ENCODE measurements around the gene TXNDC2. TPM values are rescaled to one million over a fixed set of nuclear protein-coding genes. Genes with fewer than 3 reads are reported as not detected.

TXNDC2 gene
- total and polyA plus RNA-seq, 9 of the 15 experiments (the other 6 are each of a cell fraction or from before 2014, with no cell fraction given) = 1.2 to 4.9 (median 2.3) TPM

DNA sequence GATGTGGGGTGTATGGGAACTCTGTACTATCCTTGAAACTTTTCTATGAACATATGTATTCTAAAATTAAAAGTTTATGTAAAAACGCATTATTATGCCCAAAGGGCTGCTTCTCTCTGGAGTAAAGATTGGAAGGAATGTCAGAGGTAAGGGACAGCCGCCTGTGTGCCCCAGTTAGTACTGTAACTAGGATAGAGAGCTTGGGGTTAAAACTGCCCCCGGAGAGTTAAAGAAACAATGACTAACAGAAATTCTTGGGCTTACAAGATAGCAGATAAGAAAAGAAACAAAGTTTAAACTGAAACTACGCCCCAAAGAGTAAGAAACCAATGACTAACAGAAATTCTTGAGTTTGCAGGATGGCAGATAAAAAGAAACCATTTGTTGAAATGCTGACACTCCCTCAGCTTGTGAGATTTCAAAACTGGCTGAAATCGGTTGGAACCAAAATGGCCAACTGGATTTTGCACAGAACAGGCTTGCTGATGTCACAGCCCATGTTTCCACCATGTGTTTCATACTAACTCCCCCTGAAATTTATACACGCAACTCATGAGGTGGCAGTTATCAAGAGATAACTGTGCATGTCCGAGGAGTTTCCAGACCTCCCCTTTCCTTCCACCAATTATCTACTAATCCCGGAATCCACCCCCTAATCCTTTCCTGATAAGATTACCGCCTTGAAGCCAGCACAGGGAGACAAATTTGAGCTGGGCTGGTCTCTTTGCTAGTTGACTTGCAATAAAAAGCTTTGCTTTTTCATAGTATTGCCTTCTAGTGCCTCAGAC lies 8.7 kb upstream of the TXNDC2 start:
- Histone ChIP-seq H3K9me1 (ENCODE audit: control insufficient read depth, insufficient read depth, low read length) (no peaks in the 10 kb centered on the region), H3K9me3 (replicated peaks; ENCODE audit: control insufficient read depth, insufficient read depth, low read depth, low read length) (no peaks in the 10 kb centered on the region), H3K4me3 (peak overlapping the region; percentile 7; the same call in 1 of the 2 replicates), H3K36me3 (ENCODE audit: control insufficient read depth, insufficient read depth, low read length) (no peaks in the 10 kb centered on the region), H3K9ac (ENCODE audit: insufficient read depth in 1 of 2, low read depth in 2 of 2, low read length in 2 of 2) (peak overlapping the region; percentile 3 to 87; a peak in 3 of 4 replicates), H3K27ac (ENCODE audit: extremely low read depth, low read depth, low read length) (peak overlapping the region; percentile 97), H2AFZ (ENCODE audit: low read depth, low read length) (peak overlapping the region; percentile 6), H3K79me2 (ENCODE audit: control insufficient read depth, insufficient read depth, low read length) (peaks cover 10% of the 10 kb centered on the region; the same call in 2 of the 3 replicates), H3K4me1 (replicated peaks in 1 of 2; ENCODE audit: control insufficient read depth in 2 of 2, insufficient read depth in 2 of 2, low read length in 2 of 2) (peaks cover 23 to 57% of the 10 kb centered on the region in 2 experiments), H3K27me3 (ENCODE audit: control insufficient read depth in 2 of 2, insufficient read depth in 2 of 2, low read length in 2 of 2) (no peaks in the 10 kb centered on the region), H4K20me1 (replicated peaks; ENCODE audit: control insufficient read depth, insufficient read depth, low read length) (no peaks in the 10 kb centered on the region), H3K4me2 (ENCODE audit: insufficient read depth, low read length) (peak overlapping the region; percentile 73)
- FAIRE-seq = peak; percentile 96
- WGBS (ENCODE audit: insufficient coverage, low coverage, missing lambda C conversion rate) = 0% methylated on average over 9 of the region's 9 CpGs
- in situ Hi-C loops (cut with MboI) = no loop called here
- CTCF ChIA-PET (ENCODE audit: low intra/inter-chr PET ratio) = interaction anchor here (0.9 kb wide), 1 partner anchor 168 kb away, joined by 4 read pairs; no protein-coding TSS in a partner anchor
- intact Hi-C loops (cut with micrococcal nuclease) = loop anchor here (1.0 to 10.0 kb wide), 5 partner anchors 38 to 192 kb away; no protein-coding TSS in a partner anchor
- peak; percentile 80 to 98 (median 88) for DNase-seq (ENCODE audit: extremely low read depth in 1 of 4, low spot score in 3 of 4)
- ATAC-seq = peak; percentile 85
- BruUV-seq (replicated peaks) = TSS peak; percentile 98
- POLR2A ChIA-PET = interaction anchor here (0.6 to 2.5 kb wide), 29 partner anchors 9 to 193 kb away, joined by 3 to 32 read pairs (median 4); partner anchors contain the start of genes RAB31, TXNDC2 and VAPA
- TF ChIP-seq MTF1 (CRISPR knock-in tag; IDR thresholded peaks at IDR 0.05; ENCODE audit: borderline replicate concordance) = no peak
- no peak for TF ChIP-seq NR2F6 (CRISPR knock-in tag; IDR thresholded peaks at IDR 0.05)
- peak; percentile 99 for TF ChIP-seq FOSL1 (tag; conservative IDR thresholded peaks at IDR 0.05)
- TF ChIP-seq NEUROD1 (IDR thresholded peaks at IDR 0.05; ENCODE audit: borderline replicate concordance, low read depth, low read length, partially characterized antibody) = peak; percentile 82
- TF ChIP-seq ZNF212 (CRISPR knock-in tag; IDR thresholded peaks at IDR 0.05) = no peak
- peak; percentile 41; the same call in 1 of the 2 replicates for TF ChIP-seq KLF1 (tag; IDR thresholded peaks at IDR 0.05)
- no peak for TF ChIP-seq PRPF4 (IDR thresholded peaks at IDR 0.05; ENCODE audit: insufficient read depth, low read depth, low read length, poor library complexity, severe bottlenecking)
- no peak for TF ChIP-seq DACH1 (IDR thresholded peaks at IDR 0.05; ENCODE audit: partially characterized antibody)
- no peak for TF ChIP-seq PYGO2 (tag; IDR thresholded peaks at IDR 0.05)
- TF ChIP-seq CEBPB (tag; IDR thresholded peaks at IDR 0.05) = peak; percentile 94
- no peak for TF ChIP-seq ZNF143 (CRISPR knock-in tag; IDR thresholded peaks at IDR 0.05)
- TF ChIP-seq NR2C2 (CRISPR knock-in tag; IDR thresholded peaks at IDR 0.05) = no peak
- TF ChIP-seq NR2C2 (tag; IDR thresholded peaks at IDR 0.05) = peak; percentile 75; the same call in 1 of the 2 replicates
- TF ChIP-seq POU5F1 (IDR thresholded peaks at IDR 0.05; ENCODE audit: borderline replicate concordance, low read depth, low read length, partially characterized antibody) = no peak
- TF ChIP-seq, protein P1, sequence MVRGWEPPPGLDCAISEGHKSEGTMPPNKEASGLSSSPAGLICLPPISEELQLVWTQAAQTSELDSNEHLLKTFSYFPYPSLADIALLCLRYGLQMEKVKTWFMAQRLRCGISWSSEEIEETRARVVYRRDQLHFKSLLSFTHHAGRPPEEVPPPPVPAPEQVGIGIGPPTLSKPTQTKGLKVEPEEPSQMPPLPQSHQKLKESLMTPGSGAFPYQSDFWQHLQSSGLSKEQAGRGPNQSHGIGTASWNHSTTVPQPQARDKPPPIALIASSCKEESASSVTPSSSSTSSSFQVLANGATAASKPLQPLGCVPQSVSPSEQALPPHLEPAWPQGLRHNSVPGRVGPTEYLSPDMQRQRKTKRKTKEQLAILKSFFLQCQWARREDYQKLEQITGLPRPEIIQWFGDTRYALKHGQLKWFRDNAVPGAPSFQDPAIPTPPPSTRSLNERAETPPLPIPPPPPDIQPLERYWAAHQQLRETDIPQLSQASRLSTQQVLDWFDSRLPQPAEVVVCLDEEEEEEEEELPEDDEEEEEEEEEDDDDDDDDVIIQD (CRISPR knock-in tag; IDR thresholded peaks at IDR 0.05) = no peak
- no peak for TF ChIP-seq TCFL5 (CRISPR knock-in tag; conservative IDR thresholded peaks at IDR 0.05)
- TF ChIP-seq GATA2 (CRISPR knock-in tag; IDR thresholded peaks at IDR 0.05) = peak; percentile 87
- TF ChIP-seq MCM7 (IDR thresholded peaks at IDR 0.05) = peak in 1 of 2 experiments; percentile 84; a peak in 1 of 4 replicates
- no peak for TF ChIP-seq GABPB2 (CRISPR knock-in tag; conservative IDR thresholded peaks at IDR 0.05)
- TF ChIP-seq CBX8 (IDR thresholded peaks at IDR 0.05; ENCODE audit: borderline replicate concordance, extremely low read depth, low read depth, low read length, poor library complexity, severe bottlenecking) = no peak

Data from K562 (cell line).